ENCODE measurements around the gene FKTN.
A peak's percentile ranks its signal among the peaks of the same experiment; 100 is the strongest.
"Not testable (repeated sequence)": the region's sequence is repeated elsewhere in the genome, so short reads cannot be mapped to it uniquely, and the experiment has no call there.

FKTN gene

DNA sequence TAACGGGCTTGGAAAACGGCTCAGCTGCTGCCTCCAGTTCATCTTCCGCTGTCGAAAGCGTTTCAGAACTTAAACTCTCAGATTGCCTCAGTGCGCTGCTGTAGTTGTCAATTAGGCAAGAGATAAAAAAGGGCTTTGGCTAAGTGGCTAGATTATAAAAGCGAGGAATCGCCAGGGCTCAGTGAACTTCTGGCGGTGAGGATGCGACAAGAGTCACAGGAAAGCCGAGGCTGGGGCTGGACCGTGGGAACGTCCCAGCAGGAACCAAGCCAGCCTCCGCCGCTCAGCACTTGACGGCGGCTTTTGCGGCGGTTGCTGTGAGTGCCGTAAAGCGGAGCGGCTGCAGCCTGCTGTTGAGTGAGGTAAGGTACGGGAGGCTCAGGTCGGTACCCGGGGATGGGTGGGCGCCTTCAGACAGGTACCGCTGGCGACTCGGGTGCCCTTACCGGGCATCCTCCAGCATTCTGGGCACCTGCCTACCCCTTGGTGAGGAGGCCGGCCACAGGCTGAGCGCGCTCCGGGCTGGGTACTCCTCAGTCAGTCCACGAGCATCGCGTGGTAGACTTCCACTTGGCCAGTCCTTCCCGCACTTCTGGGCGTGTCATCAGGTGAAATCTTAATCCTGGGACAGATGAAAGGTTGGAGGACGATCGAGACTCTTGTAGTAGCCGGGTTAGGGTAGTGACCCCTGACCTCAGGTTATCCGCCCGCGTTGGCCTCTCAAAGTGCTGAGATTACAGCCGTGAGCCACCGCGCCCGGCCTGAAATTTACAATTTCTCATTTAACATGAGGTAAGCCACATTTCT lies at the start of gene FKTN:
TSS of gene FKTN (plus strand) at position 328 of the 807 bp plus-strand sequence. CDS start 16,902 bp downstream, outside the sequence.
- peak within 1 kb of the TSS; percentile 49 for H3K27ac ChIP-seq
- TF ChIP-seq, protein P1, sequence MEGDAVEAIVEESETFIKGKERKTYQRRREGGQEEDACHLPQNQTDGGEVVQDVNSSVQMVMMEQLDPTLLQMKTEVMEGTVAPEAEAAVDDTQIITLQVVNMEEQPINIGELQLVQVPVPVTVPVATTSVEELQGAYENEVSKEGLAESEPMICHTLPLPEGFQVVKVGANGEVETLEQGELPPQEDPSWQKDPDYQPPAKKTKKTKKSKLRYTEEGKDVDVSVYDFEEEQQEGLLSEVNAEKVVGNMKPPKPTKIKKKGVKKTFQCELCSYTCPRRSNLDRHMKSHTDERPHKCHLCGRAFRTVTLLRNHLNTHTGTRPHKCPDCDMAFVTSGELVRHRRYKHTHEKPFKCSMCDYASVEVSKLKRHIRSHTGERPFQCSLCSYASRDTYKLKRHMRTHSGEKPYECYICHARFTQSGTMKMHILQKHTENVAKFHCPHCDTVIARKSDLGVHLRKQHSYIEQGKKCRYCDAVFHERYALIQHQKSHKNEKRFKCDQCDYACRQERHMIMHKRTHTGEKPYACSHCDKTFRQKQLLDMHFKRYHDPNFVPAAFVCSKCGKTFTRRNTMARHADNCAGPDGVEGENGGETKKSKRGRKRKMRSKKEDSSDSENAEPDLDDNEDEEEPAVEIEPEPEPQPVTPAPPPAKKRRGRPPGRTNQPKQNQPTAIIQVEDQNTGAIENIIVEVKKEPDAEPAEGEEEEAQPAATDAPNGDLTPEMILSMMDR (IDR thresholded peaks at IDR 0.05) = no peak
- TF ChIP-seq ZFX (IDR thresholded peaks at IDR 0.05; ENCODE audit: borderline replicate concordance) = no peak

DNA sequence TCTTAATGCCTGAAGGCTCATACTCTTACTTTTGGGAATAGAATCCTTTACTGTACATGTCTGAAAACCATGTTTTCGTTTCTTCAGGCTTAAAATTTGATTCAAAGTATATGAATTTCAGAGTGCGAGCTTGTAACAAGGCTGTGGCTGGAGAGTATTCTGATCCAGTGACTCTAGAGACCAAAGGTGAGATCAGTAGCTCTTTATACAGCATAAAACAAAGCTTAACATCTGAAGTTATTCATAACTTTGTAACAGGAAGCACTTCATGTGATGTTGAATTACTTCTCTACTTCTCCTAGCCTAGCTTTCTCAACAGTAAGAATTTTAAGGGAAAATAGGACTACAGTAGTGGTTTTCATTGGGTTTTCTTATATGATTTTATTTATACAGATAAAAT lies 49.4 kb upstream of the FKTN start:
- no peak for TF ChIP-seq ZFX (IDR thresholded peaks at IDR 0.05; ENCODE audit: borderline replicate concordance)
- TF ChIP-seq, protein P1 (IDR thresholded peaks at IDR 0.05) = no peak

DNA sequence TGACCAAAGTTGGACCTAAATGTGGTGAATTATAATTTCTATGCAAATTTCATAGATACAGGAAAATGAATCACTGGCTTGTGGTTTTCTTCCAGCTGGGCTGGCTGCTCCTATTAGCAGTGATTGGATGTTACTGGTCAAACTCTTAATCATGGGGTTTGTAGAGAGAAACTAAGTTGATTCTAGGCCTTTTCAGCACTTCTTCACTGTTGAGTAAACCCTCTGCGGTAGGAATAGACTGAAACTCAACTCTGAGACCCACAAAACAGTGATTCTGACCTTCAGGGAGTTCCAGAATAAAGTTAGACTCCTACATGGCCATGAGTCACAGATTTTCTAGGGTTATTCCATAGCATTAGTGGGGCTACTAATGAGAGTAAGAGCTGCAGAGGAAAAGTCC lies 47.9 kb upstream of the FKTN start:
- TF ChIP-seq, protein P1 (IDR thresholded peaks at IDR 0.05) = no peak
- no peak for TF ChIP-seq ZFX (IDR thresholded peaks at IDR 0.05; ENCODE audit: borderline replicate concordance)
- no peak overlapping the region for H3K27ac ChIP-seq

More for the DNA sequence above, 49.4 kb upstream of the FKTN start:
- H3K27ac ChIP-seq = no peak overlapping the region

DNA sequence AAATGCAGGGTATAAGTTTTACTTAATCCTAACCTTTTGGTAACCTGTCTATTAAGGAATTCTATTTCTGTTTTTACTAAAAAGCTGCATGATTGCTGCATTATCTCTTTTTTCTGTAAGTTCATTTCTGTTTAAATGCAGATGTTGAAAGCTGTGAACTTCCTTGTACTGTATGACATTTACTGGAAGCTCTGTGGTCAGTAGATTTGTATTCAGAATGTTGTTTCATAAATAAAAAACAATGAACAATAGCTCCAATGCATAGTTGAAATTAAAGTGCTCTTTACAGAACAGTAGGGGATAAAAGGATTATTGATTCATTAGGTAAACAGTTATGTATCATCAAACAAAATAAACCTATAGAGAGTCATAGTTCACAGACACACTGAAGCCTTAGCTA lies 46.5 kb upstream of the FKTN start:
- TF ChIP-seq, protein P1 (IDR thresholded peaks at IDR 0.05) = no peak
- no peak for TF ChIP-seq ZFX (IDR thresholded peaks at IDR 0.05; ENCODE audit: borderline replicate concordance)
- H3K27ac ChIP-seq = no peak overlapping the region

DNA sequence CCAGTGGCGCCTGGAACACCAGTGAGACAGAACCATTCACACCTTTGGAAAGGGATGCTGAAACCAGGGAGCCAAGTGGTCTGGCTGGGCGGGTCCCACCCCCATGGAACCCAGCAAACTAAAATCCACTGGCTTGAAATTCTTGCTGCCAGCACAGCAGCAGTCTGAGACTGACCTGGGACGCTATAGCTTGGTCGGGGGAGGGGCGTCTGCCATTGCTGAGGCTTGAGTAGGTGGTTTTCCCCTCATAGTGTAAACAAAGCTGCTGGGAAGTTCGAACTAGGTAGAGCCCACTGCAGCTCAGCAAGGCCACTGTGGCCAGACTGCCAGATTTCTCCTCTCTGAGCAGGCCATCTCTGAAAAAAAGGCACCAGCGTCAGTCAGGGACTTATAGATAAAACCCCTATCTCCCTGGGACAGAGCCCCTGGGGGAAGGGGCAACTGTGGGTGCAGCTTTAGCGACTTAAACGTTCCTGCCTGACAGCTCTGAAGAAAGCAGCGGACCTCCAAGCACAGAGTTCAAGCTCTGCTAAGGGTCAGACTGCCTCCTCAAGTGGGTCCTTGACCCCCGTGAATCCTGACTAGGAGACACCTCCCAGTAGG lies 42.0 kb upstream of the FKTN start:
- TF ChIP-seq ZFX (IDR thresholded peaks at IDR 0.05; ENCODE audit: borderline replicate concordance) = no peak
- no peak overlapping the region for H3K27ac ChIP-seq

DNA sequence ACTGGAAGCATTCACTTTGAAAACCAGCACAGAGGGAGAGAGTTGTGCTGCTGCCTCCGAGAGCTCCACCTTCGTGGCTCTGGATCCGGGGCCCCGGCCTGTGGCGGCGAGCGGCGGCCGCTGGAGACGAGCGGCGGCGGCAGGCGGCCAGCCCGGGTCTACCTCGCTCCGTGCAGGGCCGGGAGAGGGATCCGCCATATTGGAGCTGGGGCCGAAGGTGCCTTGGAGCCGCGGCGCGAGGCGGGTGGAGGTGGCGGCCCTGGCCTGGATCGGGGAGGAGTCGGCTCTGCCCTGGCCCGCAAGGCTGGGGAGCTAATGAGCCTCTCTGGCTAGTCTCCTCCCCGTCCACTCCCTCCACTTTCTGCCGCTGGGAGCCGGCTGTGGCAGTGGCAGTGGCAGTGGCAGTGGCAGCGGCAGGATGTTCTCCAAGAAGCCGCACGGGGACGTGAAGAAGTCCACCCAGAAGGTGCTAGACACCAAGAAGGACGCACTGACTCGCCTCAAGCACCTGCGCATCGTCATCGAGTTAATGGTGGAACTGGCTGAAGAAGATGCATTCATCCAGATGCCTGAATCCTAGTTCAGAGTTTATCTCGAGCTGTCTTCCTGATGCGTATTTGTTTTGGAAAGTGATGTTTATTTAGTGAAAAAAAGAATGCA lies 38.1 kb upstream of the FKTN start:
- not testable (repeated sequence) for H3K27ac ChIP-seq

DNA sequence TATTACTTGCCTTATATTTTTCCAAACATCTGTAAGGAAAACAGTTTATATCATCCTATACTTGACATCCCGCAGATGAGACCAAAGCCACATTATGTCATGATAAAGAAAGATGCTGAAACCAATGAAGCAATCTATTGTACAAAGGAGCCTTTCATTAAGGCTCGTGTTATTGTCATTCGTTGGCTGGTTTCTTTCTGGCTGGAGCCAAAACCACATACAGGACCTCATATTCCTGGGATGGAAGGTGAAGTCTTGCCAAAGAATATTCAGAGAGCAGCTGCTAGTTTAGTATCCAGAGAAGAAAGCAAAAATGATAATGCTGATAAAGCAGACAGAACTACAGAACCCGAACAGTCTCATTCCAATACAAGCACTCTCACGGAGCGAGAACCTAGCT lies 36.9 kb upstream of the FKTN start:
- not testable (repeated sequence) for H3K27ac ChIP-seq

DNA sequence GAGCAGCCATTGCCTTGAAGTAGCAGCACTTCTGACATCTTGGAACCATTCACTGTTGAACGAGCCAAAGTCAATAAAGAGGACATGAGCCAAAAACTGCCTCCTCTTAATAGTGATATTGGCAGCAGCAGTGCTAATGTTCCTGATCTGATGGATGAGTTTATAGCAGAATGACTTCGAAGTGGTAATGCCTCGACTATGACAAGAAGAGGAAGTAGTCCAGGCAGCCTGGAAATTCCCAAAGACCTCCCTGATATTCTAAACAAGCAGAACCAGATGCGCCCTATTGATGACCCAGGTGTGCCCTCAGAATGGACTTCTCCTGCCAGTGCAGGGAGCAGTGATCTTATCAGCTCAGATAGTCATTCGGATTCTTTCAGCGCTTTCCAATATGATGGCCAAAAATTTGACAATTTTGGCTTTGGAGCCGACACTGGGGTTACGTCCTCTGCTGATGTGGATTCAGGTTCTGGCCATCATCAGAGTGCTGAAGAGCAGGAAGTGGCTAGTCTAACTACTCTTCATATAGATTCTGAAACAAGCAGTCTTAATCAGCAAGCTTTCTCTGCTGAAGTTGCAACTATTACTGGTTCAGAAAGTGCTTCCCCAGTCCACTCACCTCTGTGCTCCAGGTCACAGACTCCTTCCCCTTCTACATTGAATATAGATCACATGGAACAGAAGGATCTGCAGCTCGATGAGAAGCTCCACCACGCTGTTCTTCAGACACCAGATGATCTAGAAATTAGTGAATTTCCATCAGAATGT lies 35.1 kb upstream of the FKTN start:
- not testable (repeated sequence) for H3K27ac ChIP-seq

DNA sequence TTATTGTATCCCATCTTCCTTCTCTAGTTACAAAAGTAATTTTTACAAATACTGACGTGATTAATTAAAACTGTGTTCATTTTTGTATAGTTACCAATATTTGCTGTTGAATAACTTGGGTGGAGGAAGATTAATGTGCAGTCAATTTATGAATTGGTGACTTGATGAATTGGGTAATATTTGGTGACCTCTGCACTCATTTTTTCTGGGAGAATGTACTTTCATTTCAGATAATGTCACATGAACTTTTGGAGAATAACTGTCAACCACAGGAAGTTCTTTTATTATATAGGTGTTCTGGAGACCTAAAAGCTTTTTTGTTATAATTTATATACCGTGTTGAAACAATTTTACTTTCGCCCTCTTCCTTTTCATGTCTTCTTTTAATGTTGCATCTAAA lies 26.4 kb upstream of the FKTN start:
- no peak overlapping the region for H3K27ac ChIP-seq

More for the DNA sequence above, 26.4 kb upstream of the FKTN start:
- no peak for TF ChIP-seq ZFX (IDR thresholded peaks at IDR 0.05; ENCODE audit: borderline replicate concordance)
- TF ChIP-seq, protein P1 (IDR thresholded peaks at IDR 0.05) = no peak

All from 22Rv1 (cell line).